ENCODE data around the gene RIN2. TPM values are rescaled to one million over a fixed set of nuclear protein-coding genes. Genes with fewer than 3 reads are reported as not detected.

The RIN2 gene
- total and polyA plus RNA-seq, 4 donors = 3.4 to 16.6 (median 6.3) TPM

- no peak for DNase-seq (ENCODE audit: low spot score)
- Histone ChIP-seq H3K4me1 (ENCODE audit: control insufficient read depth in 4 of 4, insufficient read depth in 4 of 4, low read length in 3 of 4) (no peaks in the 10 kb centered on the region), H3K27me3 (ENCODE audit: control insufficient read depth in 4 of 4, insufficient read depth in 4 of 4, low read length in 3 of 4) (no peaks in the 10 kb centered on the region), H3K36me3 (ENCODE audit: control insufficient read depth in 4 of 4, insufficient read depth in 3 of 4, low read depth in 1 of 4, low read length in 3 of 4) (no peaks in the 10 kb centered on the region), H3K9ac (ENCODE audit: low read depth in 1 of 2, low read length in 2 of 2) (no peak overlapping the region), H3K9me3 (ENCODE audit: control insufficient read depth in 4 of 4, low read length in 3 of 4) (no peaks in the 10 kb centered on the region), H3K4me3 (ENCODE audit: low read depth in 1 of 3, low read length in 3 of 3) (no peak overlapping the region), H3K27ac (ENCODE audit: low read depth in 1 of 2, low read length in 2 of 2) (no peak overlapping the region)
- 92% methylated on average over 18 of the region's 18 CpGs for WGBS
- TF ChIP-seq RAD21 (IDR thresholded peaks at IDR 0.05) (no peak), ATF3 (IDR thresholded peaks at IDR 0.05) (no peak)
Measured at GRCh38 chr20:19720991-19721390, 37.1 kb upstream of the RIN2 start.

- DNase-seq (ENCODE audit: low spot score) = no peak
- no peaks in the 10 kb centered on the region for H3K9me3 ChIP-seq (ENCODE audit: control insufficient read depth in 4 of 4, low read length in 3 of 4)
- H3K4me1 ChIP-seq (ENCODE audit: control insufficient read depth in 4 of 4, insufficient read depth in 4 of 4, low read length in 3 of 4) = no peaks in the 10 kb centered on the region
- H3K36me3 ChIP-seq (ENCODE audit: control insufficient read depth in 4 of 4, insufficient read depth in 3 of 4, low read depth in 1 of 4, low read length in 3 of 4) = no peaks in the 10 kb centered on the region
- no peak overlapping the region for H3K9ac ChIP-seq (ENCODE audit: low read depth in 1 of 2, low read length in 2 of 2)
- H3K27me3 ChIP-seq (ENCODE audit: control insufficient read depth in 4 of 4, insufficient read depth in 4 of 4, low read length in 3 of 4) = no peaks in the 10 kb centered on the region
- 82% methylated on average over 4 of the region's 4 CpGs for WGBS
- no peak overlapping the region for H3K4me3 ChIP-seq (ENCODE audit: low read depth in 1 of 3, low read length in 3 of 3)
- TF ChIP-seq NR2F2 (IDR thresholded peaks at IDR 0.05) = no peak
- no peak overlapping the region for H3K27ac ChIP-seq (ENCODE audit: low read depth in 1 of 2, low read length in 2 of 2)
Measured at GRCh38 chr20:19723051-19723450, 35.0 kb upstream of the RIN2 start.

- no peaks in the 10 kb centered on the region for H3K9me3 ChIP-seq (ENCODE audit: control insufficient read depth in 4 of 4, low read length in 3 of 4)
- TF ChIP-seq GABPA (IDR thresholded peaks at IDR 0.05 in 1 of 2, conservative IDR thresholded peaks at IDR 0.05 in 1 of 2) = no peak
- no peaks in the 10 kb centered on the region for H3K4me1 ChIP-seq (ENCODE audit: control insufficient read depth in 4 of 4, insufficient read depth in 4 of 4, low read length in 3 of 4)
- no peak overlapping the region for H3K27ac ChIP-seq (ENCODE audit: low read depth in 1 of 2, low read length in 2 of 2)
- H3K4me3 ChIP-seq (ENCODE audit: low read depth in 1 of 3, low read length in 3 of 3) = no peak overlapping the region
- H3K9ac ChIP-seq (ENCODE audit: low read depth in 1 of 2, low read length in 2 of 2) = no peak overlapping the region
- no peak for DNase-seq (ENCODE audit: low spot score)
- 88% methylated on average over 11 of the region's 11 CpGs for WGBS
- H3K27me3 ChIP-seq (ENCODE audit: control insufficient read depth in 4 of 4, insufficient read depth in 4 of 4, low read length in 3 of 4) = no peaks in the 10 kb centered on the region
- H3K36me3 ChIP-seq (ENCODE audit: control insufficient read depth in 4 of 4, insufficient read depth in 3 of 4, low read depth in 1 of 4, low read length in 3 of 4) = no peaks in the 10 kb centered on the region
Measured at GRCh38 chr20:19723813-19724430, 34.1 kb upstream of the RIN2 start.

- Histone ChIP-seq H3K36me3 (ENCODE audit: control insufficient read depth in 4 of 4, insufficient read depth in 3 of 4, low read depth in 1 of 4, low read length in 3 of 4) (no peaks in the 10 kb centered on the region), H3K27ac (ENCODE audit: low read depth in 1 of 2, low read length in 2 of 2) (no peak overlapping the region), H3K4me3 (ENCODE audit: low read depth in 1 of 3, low read length in 3 of 3) (no peak overlapping the region), H3K27me3 (ENCODE audit: control insufficient read depth in 4 of 4, insufficient read depth in 4 of 4, low read length in 3 of 4) (no peaks in the 10 kb centered on the region), H3K9me3 (ENCODE audit: control insufficient read depth in 4 of 4, low read length in 3 of 4) (no peaks in the 10 kb centered on the region), H3K9ac (ENCODE audit: low read depth in 1 of 2, low read length in 2 of 2) (no peak overlapping the region), H3K4me1 (ENCODE audit: control insufficient read depth in 4 of 4, insufficient read depth in 4 of 4, low read length in 3 of 4) (no peaks in the 10 kb centered on the region)
- 94% methylated on average over 4 of the region's 4 CpGs for WGBS
- no peak for DNase-seq (ENCODE audit: low spot score)
- TF ChIP-seq YY1 (IDR thresholded peaks at IDR 0.05) (no peak), HNF4G (IDR thresholded peaks at IDR 0.05) (no peak), RAD21 (IDR thresholded peaks at IDR 0.05) (no peak), GABPA (IDR thresholded peaks at IDR 0.05 in 1 of 2, conservative IDR thresholded peaks at IDR 0.05 in 1 of 2) (no peak), TAF1 (conservative IDR thresholded peaks at IDR 0.05) (no peak), RXRA (IDR thresholded peaks at IDR 0.05) (no peak), FOXA2 (IDR thresholded peaks at IDR 0.05) (no peak), EGR1 (IDR thresholded peaks at IDR 0.05; ENCODE audit: low read depth in 2 of 2) (no peak), REST (IDR thresholded peaks at IDR 0.05) (no peak), ATF3 (IDR thresholded peaks at IDR 0.05) (no peak), CTCF (IDR thresholded peaks at IDR 0.05; ENCODE audit: low read depth, low read length, missing input control) (no peak), SP1 (IDR thresholded peaks at IDR 0.05) (no peak), MAX (IDR thresholded peaks at IDR 0.05) (no peak), ZBTB33 (IDR thresholded peaks at IDR 0.05) (no peak), NR2F2 (IDR thresholded peaks at IDR 0.05) (no peak)
Measured at GRCh38 chr20:19725373-19725772, 32.7 kb upstream of the RIN2 start.

Measured in liver (tissue), 9 donors.